ENCODE measurements around the gene PLA1A. TPM values are rescaled to one million over a fixed set of nuclear protein-coding genes. Genes with fewer than 3 reads are reported as not detected.
"Not testable (repeated sequence)": the region's sequence is repeated elsewhere in the genome, so short reads cannot be mapped to it uniquely, and the experiment has no call there.

Gene PLA1A
- total RNA-seq, 1 donor: 2.7 TPM

DNA sequence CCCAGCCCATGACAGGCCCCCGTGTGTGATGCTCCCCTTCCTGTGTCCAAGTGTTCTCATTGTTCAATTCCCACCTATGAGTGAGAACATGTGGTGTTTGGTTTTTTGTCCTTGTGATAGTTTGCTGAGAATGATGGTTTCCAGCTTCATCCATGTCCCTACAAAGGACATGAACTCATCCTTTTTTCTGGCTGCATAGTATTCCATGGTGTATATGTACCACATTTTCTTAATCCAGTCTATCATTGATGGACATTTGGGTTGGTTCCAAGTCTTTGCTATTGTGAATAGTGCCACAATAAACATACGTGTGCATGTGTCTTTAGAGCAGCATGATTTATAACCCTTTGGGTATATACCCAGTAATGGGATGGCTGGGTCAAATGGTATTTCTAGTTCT lies 34.4 kb upstream of the PLA1A start:
- not testable (repeated sequence) for H3K4me3 ChIP-seq (ENCODE audit: low read length); H3K9me3 ChIP-seq (ENCODE audit: low read depth, low read length); H3K27me3 ChIP-seq (ENCODE audit: insufficient read depth, low read length)
- H3K4me1 ChIP-seq (ENCODE audit: insufficient read depth, low read length): peaks cover 19% of the 10 kb centered on the region

DNA sequence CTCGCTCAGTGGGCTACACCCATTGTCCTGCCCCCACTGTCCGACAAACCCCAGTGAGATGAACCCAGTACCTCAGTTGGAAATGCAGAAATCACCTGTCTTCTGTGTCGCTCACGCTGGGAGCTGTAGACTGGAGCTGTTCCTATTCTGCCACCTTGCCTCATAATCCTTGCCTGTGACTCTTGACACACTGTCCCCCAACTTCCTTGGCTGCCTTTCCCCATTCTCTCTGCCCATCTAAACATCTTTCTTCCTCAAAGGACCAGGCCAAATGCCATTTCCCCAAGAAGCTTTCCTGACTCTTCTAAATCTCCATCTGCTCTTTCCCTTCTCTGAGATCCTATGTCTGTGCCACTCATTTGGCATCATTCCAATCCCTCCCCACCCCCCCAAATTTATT lies 28.5 kb upstream of the PLA1A start:
- Histone ChIP-seq H3K4me1 (ENCODE audit: insufficient read depth, low read length) (peaks cover 21% of the 10 kb centered on the region), H3K27me3 (ENCODE audit: insufficient read depth, low read length) (no peaks in the 10 kb centered on the region), H3K4me3 (ENCODE audit: low read length) (no peak overlapping the region), H3K9me3 (ENCODE audit: low read depth, low read length) (no peaks in the 10 kb centered on the region)

- Histone ChIP-seq H3K9me3 (ENCODE audit: low read depth, low read length) (no peaks in the 10 kb centered on the region), H3K27me3 (ENCODE audit: insufficient read depth, low read length) (no peaks in the 10 kb centered on the region), H3K4me3 (ENCODE audit: low read length) (no peak overlapping the region), H3K4me1 (ENCODE audit: insufficient read depth, low read length) (peaks cover 21% of the 10 kb centered on the region)
Observed at GRCh38 chr3:119570229-119570628, 27.5 kb upstream of the PLA1A start.

GRCh38 chr3:119571230-119571629 lies 26.5 kb upstream of the PLA1A start:
- Histone ChIP-seq H3K9me3 (ENCODE audit: low read depth, low read length) (no peaks in the 10 kb centered on the region), H3K27me3 (ENCODE audit: insufficient read depth, low read length) (no peaks in the 10 kb centered on the region), H3K4me3 (ENCODE audit: low read length) (no peak overlapping the region), H3K4me1 (ENCODE audit: insufficient read depth, low read length) (peaks cover 21% of the 10 kb centered on the region)

DNA sequence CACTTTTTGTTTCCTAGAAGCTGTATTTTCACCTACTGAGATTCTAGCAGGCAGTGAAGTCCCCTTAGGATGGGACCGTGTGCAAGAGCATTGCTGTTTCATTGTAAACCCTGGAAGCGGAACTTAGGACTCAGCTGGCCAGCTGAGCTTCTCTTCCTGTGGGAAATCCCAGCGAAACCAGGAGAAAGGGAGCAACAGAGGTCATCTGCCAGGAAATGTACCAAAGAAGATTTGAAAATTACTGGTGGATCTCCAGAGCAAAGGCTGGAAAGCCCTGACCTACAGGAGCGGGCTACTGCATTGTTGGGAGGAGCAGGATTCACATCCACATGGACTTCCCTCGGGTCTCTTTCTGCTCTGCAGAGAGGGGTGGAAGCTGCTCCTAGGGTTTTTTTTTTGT lies 26.0 kb upstream of the PLA1A start:
- no peaks in the 10 kb centered on the region for H3K27me3 ChIP-seq (ENCODE audit: insufficient read depth, low read length)
- no peaks in the 10 kb centered on the region for H3K9me3 ChIP-seq (ENCODE audit: low read depth, low read length)
- H3K4me1 ChIP-seq (ENCODE audit: insufficient read depth, low read length): peaks cover 21% of the 10 kb centered on the region
- H3K4me3 ChIP-seq (ENCODE audit: low read length): no peak overlapping the region

- H3K4me3 ChIP-seq (ENCODE audit: low read length): no peak overlapping the region
- H3K27me3 ChIP-seq (ENCODE audit: insufficient read depth, low read length): no peaks in the 10 kb centered on the region
- no peaks in the 10 kb centered on the region for H3K9me3 ChIP-seq (ENCODE audit: low read depth, low read length)
- H3K4me1 ChIP-seq (ENCODE audit: insufficient read depth, low read length): peaks cover 23% of the 10 kb centered on the region
Observed at GRCh38 chr3:119575507-119575906, 22.2 kb upstream of the PLA1A start.

- peak within 1 kb of the TSS; percentile 56 for H3K4me3 ChIP-seq (ENCODE audit: low read length)
- no peaks in the 10 kb centered on the region for H3K27me3 ChIP-seq (ENCODE audit: insufficient read depth, low read length)
- H3K4me1 ChIP-seq (ENCODE audit: insufficient read depth, low read length): peaks cover 12% of the 10 kb centered on the region
- no peaks in the 10 kb centered on the region for H3K9me3 ChIP-seq (ENCODE audit: low read depth, low read length)
Observed at GRCh38 chr3:119579366-119580066, 18.2 kb upstream of the PLA1A start, which contains the start of gene ADPRH. TSS of gene ADPRH (plus strand) at chr3:119579492. CDS start at chr3:119582170, 2,678 bp downstream.

GRCh38 chr3:119580067-119580760 lies 17.5 kb upstream of the PLA1A start:
- Histone ChIP-seq H3K9me3 (ENCODE audit: low read depth, low read length) (no peaks in the 10 kb centered on the region), H3K4me3 (ENCODE audit: low read length) (peak overlapping the region; percentile 56), H3K4me1 (ENCODE audit: insufficient read depth, low read length) (peaks cover 14% of the 10 kb centered on the region), H3K27me3 (ENCODE audit: insufficient read depth, low read length) (no peaks in the 10 kb centered on the region)

- no peaks in the 10 kb centered on the region for H3K9me3 ChIP-seq (ENCODE audit: low read depth, low read length)
- peaks cover 32% of the 10 kb centered on the region for H3K4me1 ChIP-seq (ENCODE audit: insufficient read depth, low read length)
- H3K4me3 ChIP-seq (ENCODE audit: low read length): no peak overlapping the region
- no peaks in the 10 kb centered on the region for H3K27me3 ChIP-seq (ENCODE audit: insufficient read depth, low read length)
Observed at GRCh38 chr3:119582178-119582577, 15.5 kb upstream of the PLA1A start.

DNA sequence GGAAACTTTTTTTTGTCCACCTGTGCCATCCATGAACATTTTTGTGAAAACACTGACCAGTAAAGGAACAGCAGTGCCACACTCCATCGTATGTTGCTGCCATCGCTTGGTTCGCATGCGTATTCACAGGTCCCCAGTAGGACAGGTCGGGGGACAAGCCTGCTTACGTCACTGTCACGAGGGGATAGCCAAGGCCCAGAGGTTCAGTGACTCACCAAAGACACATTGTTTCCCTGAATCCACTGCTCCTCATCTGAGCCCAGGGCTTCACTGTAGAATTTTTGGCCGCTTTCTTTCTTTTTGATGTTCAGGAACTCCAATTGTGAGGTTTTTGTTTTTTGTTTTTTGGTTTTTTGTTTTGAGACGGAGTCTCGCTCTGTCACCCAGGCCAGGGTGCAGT lies 12.5 kb upstream of the PLA1A start:
- H3K4me1 ChIP-seq (ENCODE audit: insufficient read depth, low read length): peaks cover 54% of the 10 kb centered on the region
- H3K27me3 ChIP-seq (ENCODE audit: insufficient read depth, low read length): no peaks in the 10 kb centered on the region
- no peaks in the 10 kb centered on the region for H3K9me3 ChIP-seq (ENCODE audit: low read depth, low read length)
- no peak overlapping the region for H3K4me3 ChIP-seq (ENCODE audit: low read length)

- H3K4me1 ChIP-seq (ENCODE audit: insufficient read depth, low read length): peaks cover 52% of the 10 kb centered on the region
- H3K27me3 ChIP-seq (ENCODE audit: insufficient read depth, low read length): no peaks in the 10 kb centered on the region
- H3K4me3 ChIP-seq (ENCODE audit: low read length): no peak overlapping the region
- no peaks in the 10 kb centered on the region for H3K9me3 ChIP-seq (ENCODE audit: low read depth, low read length)
Observed at GRCh38 chr3:119585856-119586570, 11.7 kb upstream of the PLA1A start.

DNA sequence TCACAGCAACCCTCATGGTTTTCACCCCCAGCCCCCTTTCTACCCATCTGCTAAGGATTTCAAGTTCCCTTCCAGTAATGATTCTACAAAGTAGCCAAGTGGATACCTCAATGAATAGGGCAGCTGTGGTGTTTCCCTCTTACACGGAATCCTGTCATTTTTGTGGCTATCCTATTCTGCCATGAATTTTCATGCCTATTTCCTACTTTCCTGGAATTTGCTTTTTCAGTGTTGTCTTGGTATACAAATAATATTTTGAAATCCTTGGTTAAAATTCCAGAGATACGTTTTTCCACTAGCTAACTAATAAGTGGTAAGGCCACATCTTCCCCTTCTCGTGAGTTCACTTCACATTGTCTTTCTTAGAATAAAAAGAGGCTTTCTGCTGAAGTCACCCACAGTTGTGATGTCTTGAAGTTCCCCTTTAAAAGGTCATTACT lies 10.9 kb upstream of the PLA1A start:
- Histone ChIP-seq H3K4me1 (ENCODE audit: insufficient read depth, low read length) (peaks cover 52% of the 10 kb centered on the region), H3K4me3 (ENCODE audit: low read length) (no peak overlapping the region), H3K27me3 (ENCODE audit: insufficient read depth, low read length) (no peaks in the 10 kb centered on the region), H3K9me3 (ENCODE audit: low read depth, low read length) (no peaks in the 10 kb centered on the region)

DNA sequence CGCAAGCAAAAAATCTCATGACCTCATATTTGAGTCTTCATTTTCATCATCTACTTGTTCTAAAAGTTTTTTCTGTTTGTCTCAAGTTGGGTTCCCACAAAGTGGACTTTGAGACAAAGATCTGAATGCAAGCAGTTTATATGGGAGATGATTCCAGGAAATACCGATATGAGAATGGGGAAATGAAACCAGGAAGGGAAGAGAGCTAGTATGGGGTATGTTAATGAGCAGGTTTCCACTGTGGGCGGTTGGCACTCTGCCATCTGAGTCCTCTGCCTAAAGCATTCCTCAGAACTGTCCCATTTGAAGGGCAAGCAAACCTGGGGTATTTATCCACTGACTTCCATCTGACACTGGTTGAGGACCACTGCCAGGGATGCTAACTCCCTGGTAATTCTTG lies 9.6 kb upstream of the PLA1A start:
- no peaks in the 10 kb centered on the region for H3K27me3 ChIP-seq (ENCODE audit: insufficient read depth, low read length)
- H3K4me1 ChIP-seq (ENCODE audit: insufficient read depth, low read length): peaks cover 52% of the 10 kb centered on the region
- H3K4me3 ChIP-seq (ENCODE audit: low read length): no peak overlapping the region
- no peaks in the 10 kb centered on the region for H3K9me3 ChIP-seq (ENCODE audit: low read depth, low read length)

DNA sequence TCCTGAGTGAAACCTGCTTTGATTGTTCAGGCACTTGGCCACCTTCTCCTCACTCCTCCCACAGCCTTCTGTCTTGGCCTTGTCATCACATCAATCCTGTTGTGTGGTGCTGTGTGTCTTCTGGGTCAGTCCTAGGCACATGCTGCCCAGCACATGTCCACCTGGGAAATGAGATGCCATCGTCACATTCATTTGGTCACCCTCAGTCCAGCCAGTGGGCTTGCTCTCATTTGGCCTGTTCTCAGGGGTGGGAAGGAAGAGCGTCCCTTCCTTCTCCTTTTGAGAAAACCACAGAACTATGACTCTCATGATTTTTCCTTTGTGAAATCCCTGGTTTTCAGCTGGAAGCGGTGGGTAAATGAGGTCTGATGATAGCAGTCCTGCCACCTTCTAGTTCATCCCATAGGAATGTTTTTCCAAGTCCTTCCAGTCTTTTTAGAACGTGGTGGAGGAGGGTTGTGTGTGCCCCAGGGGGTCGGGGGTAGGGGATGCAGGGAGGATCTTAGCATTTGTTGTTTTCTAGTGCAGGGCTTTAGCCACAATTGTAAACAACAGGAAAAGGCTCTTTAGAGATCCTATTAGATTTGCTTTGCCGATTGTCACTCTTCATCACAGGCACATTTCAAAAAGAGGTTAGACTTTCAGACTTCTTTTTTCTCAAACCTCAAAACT lies 8.4 kb upstream of the PLA1A start:
- H3K4me1 ChIP-seq (ENCODE audit: insufficient read depth, low read length): peaks cover 52% of the 10 kb centered on the region
- H3K4me3 ChIP-seq (ENCODE audit: low read length): no peak overlapping the region
- no peaks in the 10 kb centered on the region for H3K9me3 ChIP-seq (ENCODE audit: low read depth, low read length)
- H3K27me3 ChIP-seq (ENCODE audit: insufficient read depth, low read length): no peaks in the 10 kb centered on the region

DNA sequence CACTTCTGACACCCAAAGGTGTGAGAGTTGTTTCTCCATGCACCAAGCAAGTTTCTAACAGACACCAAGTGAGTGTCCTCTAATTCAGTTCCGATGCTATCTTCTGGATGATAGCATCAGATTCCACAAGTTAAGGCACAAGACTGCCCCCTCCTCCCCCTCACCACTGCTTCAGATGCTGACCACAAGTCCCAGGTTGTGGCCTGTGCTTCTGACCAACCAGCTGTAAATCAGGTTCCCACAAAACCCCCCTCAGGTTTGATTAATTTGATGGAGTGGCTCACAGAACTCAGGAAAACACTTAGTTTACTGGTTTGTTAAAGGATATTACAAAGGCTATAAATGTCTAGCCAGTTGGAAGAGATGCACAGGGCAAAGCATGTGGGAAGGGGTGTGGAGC lies 7.0 kb upstream of the PLA1A start:
- Histone ChIP-seq H3K9me3 (ENCODE audit: low read depth, low read length) (no peaks in the 10 kb centered on the region), H3K4me1 (ENCODE audit: insufficient read depth, low read length) (peaks cover 47% of the 10 kb centered on the region), H3K4me3 (ENCODE audit: low read length) (no peak overlapping the region), H3K27me3 (ENCODE audit: insufficient read depth, low read length) (no peaks in the 10 kb centered on the region)

Measured in mononuclear cell (primary cell).